Breast epithelium (tissue), 3 donors: Measurements from ENCODE around the gene FCER1G.

Experiments
- POLR2AphosphoS5 ChIP-seq, 3 donors: sonication (generic); formaldehyde crosslinking; IDR thresholded peaks; one replicate each; pipeline ENCODE4 v1.6.1; 2017; ENCODE audit warnings: antibody characterized with exemption in 3 of 3
- TF ChIP-seq, protein P1 (sequence below), 3 donors: fragments of 450-650 bp; IDR thresholded peaks; one replicate each; pipeline ENCODE4 v1.5.1; 2016 to 2017; ENCODE audit warnings: antibody characterized with exemption in 3 of 3, mild to moderate bottlenecking in 3 of 3, moderate library complexity in 3 of 3

DNA sequence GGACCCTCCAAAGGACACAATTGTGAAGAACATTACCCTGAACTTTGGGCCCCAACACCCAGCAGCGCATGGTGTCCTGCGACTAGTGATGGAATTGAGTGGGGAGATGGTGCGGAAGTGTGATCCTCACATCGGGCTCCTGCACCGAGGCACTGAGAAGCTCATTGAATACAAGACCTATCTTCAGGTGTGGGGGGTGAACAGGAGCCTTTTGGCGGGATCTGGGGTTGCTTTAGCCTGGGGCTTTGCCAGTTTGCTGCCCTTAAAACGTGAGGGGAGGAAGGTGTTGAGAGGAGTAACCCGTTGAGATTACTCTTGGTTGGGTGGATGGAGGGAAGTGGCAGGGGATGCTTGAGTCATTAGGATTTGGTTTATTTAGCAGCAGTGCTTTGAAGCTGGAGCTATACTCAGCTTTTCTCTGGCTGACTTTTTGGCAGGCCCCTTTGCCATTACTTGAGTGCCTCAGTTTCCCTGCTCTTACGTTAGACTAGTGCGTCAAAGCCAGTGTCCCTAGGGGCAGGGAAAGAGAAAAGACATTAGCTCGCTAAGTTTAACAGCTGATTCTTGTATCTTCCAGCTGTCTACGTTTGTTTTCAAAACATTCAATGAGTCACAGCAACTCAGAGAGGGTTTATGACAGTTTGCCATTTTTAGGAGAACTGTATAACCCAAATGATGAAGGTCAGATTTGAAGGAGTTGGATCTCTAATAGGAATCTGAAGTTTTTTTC, 8.5 kb upstream of the FCER1G start:
- TF ChIP-seq, protein P1, sequence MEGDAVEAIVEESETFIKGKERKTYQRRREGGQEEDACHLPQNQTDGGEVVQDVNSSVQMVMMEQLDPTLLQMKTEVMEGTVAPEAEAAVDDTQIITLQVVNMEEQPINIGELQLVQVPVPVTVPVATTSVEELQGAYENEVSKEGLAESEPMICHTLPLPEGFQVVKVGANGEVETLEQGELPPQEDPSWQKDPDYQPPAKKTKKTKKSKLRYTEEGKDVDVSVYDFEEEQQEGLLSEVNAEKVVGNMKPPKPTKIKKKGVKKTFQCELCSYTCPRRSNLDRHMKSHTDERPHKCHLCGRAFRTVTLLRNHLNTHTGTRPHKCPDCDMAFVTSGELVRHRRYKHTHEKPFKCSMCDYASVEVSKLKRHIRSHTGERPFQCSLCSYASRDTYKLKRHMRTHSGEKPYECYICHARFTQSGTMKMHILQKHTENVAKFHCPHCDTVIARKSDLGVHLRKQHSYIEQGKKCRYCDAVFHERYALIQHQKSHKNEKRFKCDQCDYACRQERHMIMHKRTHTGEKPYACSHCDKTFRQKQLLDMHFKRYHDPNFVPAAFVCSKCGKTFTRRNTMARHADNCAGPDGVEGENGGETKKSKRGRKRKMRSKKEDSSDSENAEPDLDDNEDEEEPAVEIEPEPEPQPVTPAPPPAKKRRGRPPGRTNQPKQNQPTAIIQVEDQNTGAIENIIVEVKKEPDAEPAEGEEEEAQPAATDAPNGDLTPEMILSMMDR (IDR thresholded peaks at IDR 0.05), result no peak
- TF ChIP-seq POLR2AphosphoS5 (IDR thresholded peaks at IDR 0.05), result no peak
